Measurements from ENCODE around the gene PIGO. TPM values are rescaled to one million over a fixed set of nuclear protein-coding genes. Genes with fewer than 3 reads are reported as not detected.

The PIGO gene
- total and polyA plus RNA-seq, 2 of the 8 experiments (the other 6 are each of a cell fraction or from before 2014, with no cell fraction given), result 20.5 to 31.3 TPM

GRCh38 chr9:35103660-35104191 lies 7.3 kb upstream of the PIGO start:
- no peak for FAIRE-seq
- no peak for DNase-seq (ENCODE audit: low read depth in 1 of 2, low spot score in 2 of 2)
- peak overlapping the region; percentile 71 to 99 (median 98); a peak in 7 of 8 replicates for H3K4me3 ChIP-seq (ENCODE audit: extremely low read depth in 1 of 4, insufficient read depth in 2 of 4, low read depth in 3 of 4, low read length in 4 of 4)

More at GRCh38 chr9:35103660-35104191, 7.3 kb upstream of the PIGO start:
- H3K9me3 ChIP-seq (ENCODE audit: insufficient read depth in 2 of 2, low read depth in 1 of 2, low read length in 1 of 2), result no peaks in the 10 kb centered on the region
- peaks cover 0 to 16% of the 10 kb centered on the region in 2 experiments; a peak in 2 of 4 replicates for H3K79me2 ChIP-seq (ENCODE audit: control insufficient read depth in 1 of 2, insufficient read depth in 2 of 2, low read length in 2 of 2)
- H3K23ac ChIP-seq (ENCODE audit: insufficient read length), result no peak overlapping the region
- peaks cover 2 to 3% of the 10 kb centered on the region in 2 experiments for H4K20me1 ChIP-seq (replicated peaks in 1 of 2; ENCODE audit: control insufficient read depth in 1 of 2, insufficient read depth in 2 of 2, low read length in 2 of 2)
- no peak overlapping the region for H2BK120ac ChIP-seq (replicated peaks; ENCODE audit: low read depth, low read length)
- peak overlapping the region; percentile 96 for H3K27ac ChIP-seq (ENCODE audit: low read depth, low read length)
- no peak overlapping the region for H2AFZ ChIP-seq (ENCODE audit: low read length)
- H3K23me2 ChIP-seq (ENCODE audit: low read depth, low read length), result peaks cover 10% of the 10 kb centered on the region
- no peak overlapping the region for H4K8ac ChIP-seq (ENCODE audit: extremely low read depth, insufficient read depth, low read length)
- H3K9ac ChIP-seq (replicated peaks in 1 of 4; ENCODE audit: extremely low read depth in 1 of 4, low read depth in 3 of 4, low read length in 3 of 4), result peak overlapping the region in 3 of 4 experiments; percentile 46 to 94 (median 94); a peak in 5 of 7 replicates
- H3K14ac ChIP-seq (ENCODE audit: insufficient read length), result no peak overlapping the region
- no peak overlapping the region for H4K91ac ChIP-seq (replicated peaks; ENCODE audit: insufficient read length, low read length)
- no peak overlapping the region for H2AK5ac ChIP-seq (ENCODE audit: low read depth, low read length)
- peak overlapping the region; percentile 35; the same call in 1 of the 2 replicates for H2BK12ac ChIP-seq (ENCODE audit: low read depth, low read length)
- peaks cover 0 to 17% (median 6%) of the 10 kb centered on the region in 4 experiments; a peak in 5 of 7 replicates for H3K4me1 ChIP-seq (replicated peaks in 1 of 4; ENCODE audit: control insufficient read depth in 3 of 4, insufficient read depth in 4 of 4, low read length in 3 of 4)
- H3K56ac ChIP-seq (replicated peaks; ENCODE audit: insufficient read length, low read depth, low read length), result no peak overlapping the region
- peak overlapping the region; percentile 96; the same call in 1 of the 2 replicates for H2BK5ac ChIP-seq (ENCODE audit: low read depth, low read length)
- H2BK20ac ChIP-seq (ENCODE audit: low read length), result no peak overlapping the region
- no peak overlapping the region for H3K18ac ChIP-seq (ENCODE audit: extremely low read depth, low read length)
- no peak overlapping the region for H2BK15ac ChIP-seq (ENCODE audit: low read length)
- 25% methylated on average over 5 of the region's 5 CpGs; no CpG with 5 or more reads in 1 of the 2 experiments for WGBS, 2 experiments (ENCODE audit: extremely low coverage in 1 of 2, insufficient coverage in 1 of 2, insufficient read length in 1 of 2, insufficient replicate concordance in 2 of 2, low coverage in 1 of 2, low lambda C conversion rate in 2 of 2, missing lambda C conversion rate in 1 of 2)
- H3K27me3 ChIP-seq (replicated peaks in 1 of 4; ENCODE audit: control insufficient read depth in 3 of 4, extremely low read depth in 1 of 4, insufficient read depth in 3 of 4, low read length in 3 of 4), result no peaks in the 10 kb centered on the region
- H3K79me1 ChIP-seq (ENCODE audit: low read depth, low read length), result peaks cover 7% of the 10 kb centered on the region
- ChIA-PET POLR2A (ENCODE audit: partially characterized antibody) (interaction anchor here (0.7 to 17.4 kb wide), 23 partner anchors 7 to 624 kb away, joined by 3 to 440 read pairs (median 4); partner anchors contain the start of genes ATOSB, DNAJB5, FANCG and UNC13B), CTCF (ENCODE audit: partially characterized antibody) (interaction anchor here (0.6 to 1.7 kb wide), 10 partner anchors 8 to 205 kb away, joined by 3 to 7 read pairs (median 4); partner anchors contain the start of gene ATOSB)
- no peak overlapping the region for H4K5ac ChIP-seq (ENCODE audit: insufficient read length, low read depth, low read length)
- peak overlapping the region; percentile 75 to 100 for H3K4me2 ChIP-seq (ENCODE audit: insufficient read depth in 1 of 2, low read depth in 2 of 2, low read length in 2 of 2)
- TF ChIP-seq CHD2 (IDR thresholded peaks at IDR 0.05; ENCODE audit: low read length), result no peak
- TF ChIP-seq YY1 (IDR thresholded peaks at IDR 0.05; ENCODE audit: low read depth, low read length), result peak; percentile 69; the same call in 1 of the 2 replicates
- peaks cover 9 to 24% (median 18%) of the 10 kb centered on the region in 4 experiments for H3K36me3 ChIP-seq (ENCODE audit: control insufficient read depth in 2 of 4, insufficient read depth in 4 of 4, low read length in 3 of 4)
- H3K4ac ChIP-seq (replicated peaks; ENCODE audit: insufficient read length, low read depth, low read length), result no peak overlapping the region
